HG03457 (cell line): ENCODE measurements around the gene NMRK2.

Source experiments
- ATAC-seq: cut with Tn5 transposase; IDR thresholded peaks from one replicate; pipeline ENCODE4 v1.9.1; 2021; ENCODE audit warnings: moderate number of reproducible peaks; ENCODE audit not compliant: unreplicated experiment

The NMRK2 gene

DNA sequence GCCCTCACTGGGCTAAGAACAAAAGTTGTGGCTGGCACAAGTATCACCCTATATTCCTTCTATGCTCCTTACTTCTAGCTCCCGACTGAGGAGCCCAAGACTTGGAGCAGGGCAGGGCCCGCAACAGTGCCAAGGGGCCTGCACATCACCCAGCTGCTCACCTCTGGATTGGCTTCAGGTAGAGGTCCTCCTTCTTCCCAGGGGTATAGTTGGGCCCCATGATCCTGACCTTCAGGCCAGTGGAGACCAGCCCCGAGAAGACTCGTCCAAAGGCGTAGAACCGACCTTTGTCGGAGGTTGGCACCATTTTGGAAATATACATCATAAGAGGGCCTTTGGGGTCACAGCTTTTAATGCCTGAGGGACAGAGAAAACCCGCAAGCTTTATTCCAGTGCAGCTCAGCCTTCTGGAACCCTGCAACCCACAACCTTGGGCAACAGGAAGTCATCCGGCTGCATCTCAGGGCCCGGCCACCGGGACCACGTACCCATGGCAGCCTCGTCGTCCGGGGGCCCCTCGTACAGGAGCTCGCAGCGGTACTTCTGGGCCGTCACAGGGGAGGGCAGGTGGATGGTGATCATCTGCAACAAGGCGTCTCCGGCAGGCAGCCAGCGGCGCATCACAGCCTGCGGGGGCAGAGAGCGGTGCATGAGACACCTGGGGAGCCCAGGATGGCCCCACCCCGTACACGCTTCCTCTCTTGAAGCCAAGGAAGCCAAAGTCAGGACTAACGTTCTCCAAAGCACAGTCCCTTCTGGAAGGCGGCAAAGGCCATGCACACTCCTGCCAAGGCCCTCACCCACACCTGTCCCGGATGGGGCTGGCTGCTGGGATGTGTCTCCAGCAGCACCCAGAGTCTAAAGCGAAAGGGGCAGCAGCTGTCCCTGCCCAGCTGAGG is 47.7 kb downstream of the NMRK2 start:
- ATAC-seq: no peak

DNA sequence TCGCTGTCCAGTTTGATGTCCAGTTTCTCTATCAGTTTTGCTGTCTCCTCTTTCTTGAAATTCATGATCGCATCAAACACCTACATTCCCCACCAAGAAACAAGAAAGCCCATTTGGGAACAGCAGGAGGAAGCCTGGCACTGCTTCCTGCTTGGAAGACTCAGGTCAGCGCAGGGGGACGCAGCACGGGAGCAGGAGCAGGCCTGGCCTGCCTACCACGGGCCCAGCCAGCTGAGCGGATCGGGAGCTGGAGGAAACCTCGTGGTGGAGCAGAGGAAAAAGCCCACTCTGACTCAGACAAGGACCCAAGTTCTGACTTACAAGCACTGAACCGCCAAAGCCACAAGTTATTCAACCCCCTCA is 48.5 kb downstream of the NMRK2 start:
- no peak for ATAC-seq

DNA sequence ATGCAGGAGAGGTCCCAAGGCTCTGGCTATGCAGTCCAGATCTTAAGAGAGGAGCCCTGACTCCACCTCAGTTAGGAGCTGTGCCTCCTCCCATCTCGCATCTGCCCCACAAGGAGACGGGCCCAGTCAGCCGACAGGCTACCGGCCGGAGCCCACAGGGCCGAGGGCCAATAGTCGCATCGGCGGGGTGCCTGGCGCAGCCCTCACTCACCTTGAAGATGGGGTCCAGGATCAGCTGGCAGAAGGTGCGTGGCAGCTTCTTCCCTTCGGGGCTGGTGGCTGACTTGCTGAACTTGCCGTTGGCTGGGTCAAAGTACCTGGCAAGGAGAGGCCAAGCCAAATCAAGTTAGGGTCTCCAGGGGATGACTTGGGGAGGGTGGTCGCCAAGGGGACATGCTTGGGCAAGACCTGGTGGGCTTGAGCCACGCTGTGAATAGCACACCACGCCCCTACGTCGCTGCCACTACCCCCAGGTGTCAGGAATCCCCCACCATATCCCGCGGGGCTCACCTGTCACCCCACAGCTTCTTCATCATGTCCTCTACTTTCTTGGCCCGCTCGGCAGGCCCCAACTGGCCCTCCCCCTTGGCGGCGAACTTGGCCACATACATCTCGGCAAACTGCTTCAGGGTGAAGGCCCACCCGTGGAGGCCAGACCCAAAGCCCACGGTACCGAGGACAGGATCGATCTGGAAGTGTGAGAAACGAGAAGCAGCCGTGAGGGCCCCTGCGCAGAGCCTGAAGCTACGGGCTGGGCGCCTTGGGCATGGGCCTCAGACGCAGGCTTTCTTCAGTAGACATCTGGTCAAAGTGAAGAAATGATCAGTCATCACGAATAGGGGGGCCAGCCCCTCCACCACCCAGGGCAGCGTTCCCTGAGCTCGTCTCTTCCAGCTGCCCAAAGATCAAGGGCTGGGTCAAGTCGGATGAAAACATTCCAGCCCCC is 49.1 kb downstream of the NMRK2 start:
- ATAC-seq: no peak

DNA sequence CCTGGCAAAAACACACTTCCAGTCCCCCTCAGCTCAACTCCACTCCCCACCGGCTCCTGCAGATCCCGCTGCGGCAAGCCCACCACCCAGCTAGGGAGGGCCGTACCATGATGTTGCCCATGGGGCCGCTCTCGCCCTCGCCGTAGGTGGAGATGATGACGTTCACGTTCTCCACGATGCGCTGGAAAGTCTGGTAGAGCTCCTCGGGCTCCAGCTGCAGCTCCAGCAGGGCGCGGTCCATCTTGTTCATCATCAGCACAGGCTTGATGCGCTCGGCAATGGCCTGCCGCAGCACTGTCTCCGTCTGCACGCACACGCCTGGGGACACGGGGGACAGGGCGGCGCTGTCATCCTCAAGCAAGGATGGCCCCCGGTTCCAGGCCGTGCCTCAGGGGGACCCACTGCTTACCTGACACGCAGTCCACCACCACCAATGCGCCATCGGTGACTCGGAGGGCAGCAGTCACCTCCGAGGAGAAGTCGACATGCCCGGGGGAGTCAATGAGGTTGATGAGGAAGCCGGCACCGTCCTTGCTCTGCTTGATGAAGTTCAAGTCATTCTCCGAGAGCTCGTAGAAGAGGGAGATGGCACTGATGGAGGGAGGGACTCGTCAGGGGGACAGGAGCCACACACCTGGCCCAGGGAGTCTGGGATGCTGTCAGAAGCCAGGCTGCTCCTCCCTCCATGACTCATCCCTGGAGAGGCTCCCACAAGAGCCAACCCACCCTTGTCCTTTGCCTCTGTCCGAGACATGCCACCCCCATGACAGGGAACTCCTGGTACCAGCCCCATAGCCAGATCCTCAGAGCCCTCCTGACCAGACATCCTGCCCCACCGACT is 50.1 kb downstream of the NMRK2 start:
- no peak for ATAC-seq

DNA sequence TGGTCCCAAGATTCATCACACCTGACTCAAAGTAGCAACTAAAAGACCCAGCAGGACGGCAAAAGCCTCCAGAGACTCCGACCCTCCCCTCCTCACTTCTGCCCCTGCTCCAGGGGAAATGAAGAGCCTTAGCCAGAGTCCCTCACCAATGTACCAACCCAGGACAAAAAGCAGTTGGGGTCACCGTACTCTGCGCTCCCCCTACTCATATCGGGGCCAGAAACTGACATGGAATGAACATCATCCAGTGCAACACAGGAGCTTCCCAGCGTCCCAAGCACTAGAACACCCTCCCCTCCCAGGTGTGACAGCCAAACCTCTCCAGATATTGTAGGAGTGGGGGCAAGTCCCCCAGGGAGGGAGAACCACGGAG is 50.7 kb downstream of the NMRK2 start:
- ATAC-seq: no peak

DNA sequence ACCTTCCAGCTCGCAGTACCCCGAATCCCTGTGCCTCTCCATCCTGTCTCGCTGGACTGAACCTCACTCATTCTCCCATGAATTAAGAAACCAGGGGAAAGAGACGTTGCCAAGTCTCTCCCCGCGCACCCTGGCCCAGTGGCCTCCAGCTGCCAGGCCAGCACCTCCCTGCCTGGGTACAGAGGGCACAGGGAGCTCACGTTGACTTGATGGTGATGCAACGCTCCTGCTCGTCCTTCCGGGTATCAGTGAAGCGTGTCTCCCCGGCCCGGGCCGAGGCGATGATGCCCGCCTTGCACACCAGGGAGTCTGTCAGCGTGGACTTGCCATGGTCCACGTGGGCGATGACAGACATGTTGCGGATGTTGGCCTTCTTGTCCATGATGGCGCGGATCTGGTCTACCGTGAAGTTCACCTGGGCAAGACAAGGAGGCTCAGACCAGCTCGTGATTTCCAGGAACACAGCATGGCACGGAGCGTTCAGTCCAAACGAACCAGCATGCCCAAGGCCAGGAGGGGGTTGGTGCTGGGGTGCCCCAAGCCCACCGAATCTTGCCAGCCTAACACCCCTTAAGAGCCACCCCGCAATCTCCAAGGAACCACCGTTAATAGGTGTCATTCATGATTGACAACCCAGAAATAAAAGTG is 51.2 kb downstream of the NMRK2 start:
- no peak for ATAC-seq

DNA sequence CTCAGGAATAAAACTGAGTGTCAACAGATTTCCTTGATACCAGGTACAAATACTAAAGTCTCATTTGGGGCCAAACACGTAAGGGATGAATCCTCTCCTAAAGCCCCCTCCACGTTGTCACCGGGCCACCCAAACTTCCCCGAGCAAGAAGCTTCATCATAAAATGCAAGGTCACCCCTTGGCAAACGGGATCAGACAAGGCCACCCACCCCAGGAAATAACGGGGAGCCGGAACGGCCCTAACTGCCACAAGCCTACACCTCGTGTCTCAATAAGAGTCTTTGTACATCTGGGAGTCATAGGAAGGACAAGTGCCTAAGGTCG is 51.7 kb downstream of the NMRK2 start:
- no peak for ATAC-seq

DNA sequence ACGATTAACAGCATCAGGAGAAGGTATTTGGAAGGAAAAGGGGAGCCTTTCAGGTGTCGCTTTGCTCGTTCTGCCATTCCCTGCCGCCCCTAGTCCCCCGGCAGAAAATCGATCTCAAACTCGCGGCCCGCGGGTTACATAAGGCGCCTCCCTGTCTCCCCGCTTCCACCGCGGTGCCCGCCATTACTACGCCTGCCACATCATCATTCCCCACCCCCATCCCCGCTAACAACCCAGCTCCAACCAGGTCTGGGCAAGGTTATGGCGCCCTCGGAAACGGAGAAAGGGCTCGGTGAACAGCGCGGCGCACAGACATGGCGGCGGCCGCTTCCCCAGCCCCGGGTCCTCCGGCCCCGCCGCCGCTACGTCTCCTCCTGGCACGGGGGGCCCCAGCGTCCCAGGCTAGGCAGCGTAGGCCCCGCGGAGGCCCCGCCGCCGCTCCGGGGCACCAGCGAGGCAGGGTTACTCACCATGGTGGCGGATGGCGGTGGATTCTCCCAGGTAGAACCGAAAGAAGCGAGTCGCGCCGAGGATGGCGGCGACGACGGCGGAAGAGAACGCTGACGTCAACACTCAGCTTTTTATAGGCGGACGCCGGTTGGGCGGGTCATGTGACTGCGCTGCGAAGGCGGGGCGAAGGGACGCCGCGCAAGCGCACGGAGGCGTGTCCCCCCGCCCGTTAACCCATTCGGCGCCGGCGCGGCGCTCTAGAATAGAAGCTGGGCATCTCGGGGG is 52.2 kb downstream of the NMRK2 start, which contains the start of gene EEF2:
TSS of gene EEF2 (minus strand) at position 556 of the 735 bp plus-strand sequence. CDS start at position 473, 83 bp downstream.
- ATAC-seq: peak; percentile 33

DNA sequence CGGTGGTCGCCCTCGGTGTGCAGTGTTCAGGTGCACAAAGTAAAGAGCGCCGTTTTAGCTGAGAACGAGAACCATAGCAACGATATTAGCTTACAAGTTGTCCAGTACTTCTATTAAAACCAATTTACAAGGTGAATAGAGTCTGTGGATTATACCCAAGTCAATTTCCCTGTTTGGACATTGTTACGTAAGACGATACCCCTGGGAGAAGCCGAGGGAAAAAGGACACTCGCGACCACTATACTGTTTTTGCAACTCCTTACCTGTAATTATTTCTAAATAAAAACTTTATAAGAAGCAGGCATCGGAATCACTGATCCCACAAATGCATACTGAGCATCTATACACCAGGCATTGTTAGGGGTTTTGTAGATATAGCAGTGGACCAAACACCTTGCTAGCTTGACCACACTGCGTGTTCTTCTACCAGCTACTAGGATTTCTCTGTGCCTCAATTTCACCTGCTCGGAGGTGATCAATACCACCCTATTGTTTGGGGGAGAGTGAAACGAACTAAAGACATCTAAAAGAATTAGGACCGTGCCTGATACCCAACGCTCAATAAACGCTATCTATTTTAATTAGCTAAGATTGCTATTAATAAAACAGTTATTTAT is 52.9 kb downstream of the NMRK2 start:
- ATAC-seq: no peak

DNA sequence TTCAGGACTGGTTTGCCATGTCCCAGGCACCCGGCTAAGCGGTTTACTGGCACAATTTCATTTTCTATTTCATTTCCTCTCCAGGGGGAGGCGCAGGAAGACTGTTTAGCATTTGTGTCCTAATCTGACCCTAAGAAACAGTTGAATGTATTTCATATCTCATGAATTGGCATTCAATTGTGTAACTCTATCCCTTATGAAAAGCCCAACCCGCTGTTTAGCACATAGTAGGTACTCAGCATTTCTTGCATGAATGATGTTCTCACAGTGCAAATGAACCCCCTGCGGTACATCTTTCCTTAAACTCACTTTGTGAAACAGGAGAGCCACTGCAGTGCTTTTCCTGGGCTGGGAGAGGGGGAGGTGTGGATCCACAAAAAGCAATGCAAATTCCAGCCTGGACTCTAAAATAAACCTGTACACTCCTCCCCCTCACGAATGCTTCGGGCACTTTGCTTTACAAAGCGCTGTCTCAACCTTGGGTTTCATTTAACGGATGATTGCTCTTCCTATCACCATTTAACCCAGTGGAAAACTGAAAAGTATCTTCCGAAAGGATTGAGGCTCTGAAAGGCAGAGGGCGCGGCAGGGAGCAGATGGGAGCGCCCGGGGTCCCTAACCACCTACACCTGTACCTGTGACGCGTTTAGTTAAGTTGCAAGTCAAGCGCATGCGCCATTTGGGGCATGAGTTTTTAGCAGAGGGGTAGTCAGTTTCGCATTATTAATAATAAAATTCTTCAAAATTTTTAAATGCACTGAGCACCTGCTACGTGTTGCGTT is 53.6 kb downstream of the NMRK2 start:
- ATAC-seq: no peak

DNA sequence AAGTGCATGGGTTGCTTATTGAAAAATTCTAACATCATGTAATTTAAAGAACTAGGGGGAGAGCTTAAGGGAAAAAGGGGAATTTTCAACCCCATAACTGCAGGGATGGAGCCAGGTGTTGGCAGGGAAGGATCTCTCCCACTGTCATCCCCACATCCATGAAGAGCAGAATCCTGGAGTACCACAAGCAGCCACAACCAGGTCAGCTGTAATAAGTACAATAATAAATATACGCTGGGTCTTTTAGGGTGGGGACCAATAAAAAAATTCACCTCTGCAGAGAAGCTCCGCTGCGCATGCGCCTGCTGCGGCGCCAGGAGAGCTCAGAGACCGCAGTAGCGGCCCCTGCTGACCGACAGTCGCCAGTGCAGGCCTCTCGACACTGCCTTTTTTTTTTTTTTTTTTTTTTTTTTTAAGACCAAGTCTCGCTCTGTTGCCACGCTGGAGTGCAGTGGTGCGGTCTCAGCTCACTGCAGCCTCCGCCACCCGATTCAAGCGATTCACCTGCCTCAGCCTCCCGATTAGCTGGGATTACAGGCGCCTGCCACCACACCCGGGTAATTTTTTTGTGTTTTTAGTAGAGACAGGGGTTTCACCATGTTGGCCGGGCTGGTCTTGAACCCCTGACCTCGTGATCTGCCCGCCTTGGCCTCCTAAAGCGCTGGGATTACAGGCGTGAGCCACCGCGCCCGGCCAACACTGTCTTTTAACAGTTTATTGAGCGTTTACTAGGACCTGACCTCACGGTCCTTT is 54.9 kb downstream of the NMRK2 start:
- no peak for ATAC-seq

DNA sequence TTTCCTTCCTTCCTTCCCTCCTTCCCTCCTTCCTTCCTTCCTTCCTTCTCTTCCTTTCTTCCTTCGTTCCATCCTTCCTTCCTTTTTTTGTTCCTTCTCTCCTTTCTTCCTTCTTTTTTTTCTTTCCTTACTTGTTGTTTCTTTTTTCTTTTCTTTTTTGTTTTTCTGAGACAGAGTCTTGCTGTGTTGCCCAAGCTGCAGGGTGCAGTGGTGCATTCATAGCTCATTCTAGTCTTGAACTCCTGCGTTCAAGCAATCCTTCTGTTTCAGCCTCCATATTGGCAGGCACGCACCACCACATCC is 57.9 kb downstream of the NMRK2 start:
- no peak for ATAC-seq
